ENCODE data around the gene CX3CL1.

DNA sequence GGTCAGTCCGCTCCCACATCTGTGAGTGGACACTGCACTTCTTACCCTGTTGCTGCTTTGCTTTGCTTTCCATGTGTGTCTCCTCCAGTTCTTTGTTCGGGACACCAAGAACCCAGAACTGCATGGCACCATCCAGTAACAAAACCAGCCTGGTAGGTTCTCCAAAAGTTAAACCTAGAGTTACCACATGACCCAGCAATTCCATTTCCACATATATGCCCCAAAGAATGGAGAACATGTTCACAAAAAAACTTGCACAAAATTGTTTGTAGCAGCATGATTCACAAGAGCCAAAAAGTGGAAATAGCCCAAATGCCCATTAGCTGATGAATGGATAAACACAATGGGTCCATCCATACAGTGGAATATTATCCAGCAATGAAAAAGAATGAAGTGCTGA, 24.0 kb upstream of the CX3CL1 start:
- TF ChIP-seq, protein P1, sequence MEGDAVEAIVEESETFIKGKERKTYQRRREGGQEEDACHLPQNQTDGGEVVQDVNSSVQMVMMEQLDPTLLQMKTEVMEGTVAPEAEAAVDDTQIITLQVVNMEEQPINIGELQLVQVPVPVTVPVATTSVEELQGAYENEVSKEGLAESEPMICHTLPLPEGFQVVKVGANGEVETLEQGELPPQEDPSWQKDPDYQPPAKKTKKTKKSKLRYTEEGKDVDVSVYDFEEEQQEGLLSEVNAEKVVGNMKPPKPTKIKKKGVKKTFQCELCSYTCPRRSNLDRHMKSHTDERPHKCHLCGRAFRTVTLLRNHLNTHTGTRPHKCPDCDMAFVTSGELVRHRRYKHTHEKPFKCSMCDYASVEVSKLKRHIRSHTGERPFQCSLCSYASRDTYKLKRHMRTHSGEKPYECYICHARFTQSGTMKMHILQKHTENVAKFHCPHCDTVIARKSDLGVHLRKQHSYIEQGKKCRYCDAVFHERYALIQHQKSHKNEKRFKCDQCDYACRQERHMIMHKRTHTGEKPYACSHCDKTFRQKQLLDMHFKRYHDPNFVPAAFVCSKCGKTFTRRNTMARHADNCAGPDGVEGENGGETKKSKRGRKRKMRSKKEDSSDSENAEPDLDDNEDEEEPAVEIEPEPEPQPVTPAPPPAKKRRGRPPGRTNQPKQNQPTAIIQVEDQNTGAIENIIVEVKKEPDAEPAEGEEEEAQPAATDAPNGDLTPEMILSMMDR (IDR thresholded peaks at IDR 0.05; ENCODE audit: insufficient read depth, low read depth, low read length) = no peak
- no peak for TF ChIP-seq EZH2 (IDR thresholded peaks at IDR 0.05; ENCODE audit: insufficient read depth, low read length)
